Measurements from ENCODE around the gene DCXR.

The DCXR gene

DNA sequence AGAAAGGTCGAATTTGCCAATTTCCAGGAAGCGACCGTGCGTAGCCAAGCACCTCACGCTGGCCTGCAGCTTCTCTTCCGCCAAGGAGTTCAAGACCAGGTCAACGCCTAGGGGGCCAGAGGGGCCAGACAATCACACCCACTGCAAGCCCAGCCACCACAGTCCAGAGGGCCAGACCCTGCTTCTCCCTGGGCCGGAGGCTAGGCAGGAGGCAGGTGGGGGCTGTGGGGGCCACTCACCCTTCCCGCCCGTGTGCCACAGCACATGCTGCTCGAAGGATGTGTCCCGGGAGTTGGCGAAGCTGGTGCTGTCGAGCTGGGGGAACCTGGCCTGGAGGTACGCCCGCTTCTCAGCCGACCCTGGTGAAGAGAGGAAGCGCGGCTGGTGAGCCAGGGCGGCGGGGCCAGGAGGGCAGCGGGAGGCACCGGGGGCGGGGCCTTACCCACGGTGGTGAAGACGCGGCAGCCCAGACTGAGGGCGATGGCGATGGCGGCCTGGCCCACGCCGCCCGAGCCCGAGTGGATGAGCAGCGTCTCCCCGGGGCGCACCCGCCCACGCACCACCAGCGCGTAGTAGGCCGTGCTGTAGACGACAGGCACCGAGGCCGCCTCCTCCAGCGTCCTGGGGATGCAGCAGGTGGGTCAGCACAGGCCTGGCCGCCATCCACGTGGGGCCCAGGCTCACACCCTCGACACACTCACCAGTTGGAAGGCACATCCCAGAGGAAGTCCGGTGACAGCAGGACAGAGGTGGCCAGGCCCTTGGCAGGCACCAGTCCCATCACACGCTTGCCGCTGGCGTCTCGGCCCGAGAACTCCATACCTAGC, 46.2 kb upstream of the DCXR start:
- Mint-ChIP-seq H3K4me1 (no peaks in the 10 kb centered on the region), H3K36me3 (ENCODE audit: low read depth) (peaks cover 11% of the 10 kb centered on the region), H3K9me3 (no peaks in the 10 kb centered on the region), H3K27me3 (ENCODE audit: low read depth) (no peaks in the 10 kb centered on the region), H3K27ac (no peak overlapping the region), H3K4me3 (no peak overlapping the region)
- TF ChIP-seq, protein P1, sequence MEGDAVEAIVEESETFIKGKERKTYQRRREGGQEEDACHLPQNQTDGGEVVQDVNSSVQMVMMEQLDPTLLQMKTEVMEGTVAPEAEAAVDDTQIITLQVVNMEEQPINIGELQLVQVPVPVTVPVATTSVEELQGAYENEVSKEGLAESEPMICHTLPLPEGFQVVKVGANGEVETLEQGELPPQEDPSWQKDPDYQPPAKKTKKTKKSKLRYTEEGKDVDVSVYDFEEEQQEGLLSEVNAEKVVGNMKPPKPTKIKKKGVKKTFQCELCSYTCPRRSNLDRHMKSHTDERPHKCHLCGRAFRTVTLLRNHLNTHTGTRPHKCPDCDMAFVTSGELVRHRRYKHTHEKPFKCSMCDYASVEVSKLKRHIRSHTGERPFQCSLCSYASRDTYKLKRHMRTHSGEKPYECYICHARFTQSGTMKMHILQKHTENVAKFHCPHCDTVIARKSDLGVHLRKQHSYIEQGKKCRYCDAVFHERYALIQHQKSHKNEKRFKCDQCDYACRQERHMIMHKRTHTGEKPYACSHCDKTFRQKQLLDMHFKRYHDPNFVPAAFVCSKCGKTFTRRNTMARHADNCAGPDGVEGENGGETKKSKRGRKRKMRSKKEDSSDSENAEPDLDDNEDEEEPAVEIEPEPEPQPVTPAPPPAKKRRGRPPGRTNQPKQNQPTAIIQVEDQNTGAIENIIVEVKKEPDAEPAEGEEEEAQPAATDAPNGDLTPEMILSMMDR (IDR thresholded peaks at IDR 0.05; ENCODE audit: unreplicated experiment in 3 of 3): no peak

DNA sequence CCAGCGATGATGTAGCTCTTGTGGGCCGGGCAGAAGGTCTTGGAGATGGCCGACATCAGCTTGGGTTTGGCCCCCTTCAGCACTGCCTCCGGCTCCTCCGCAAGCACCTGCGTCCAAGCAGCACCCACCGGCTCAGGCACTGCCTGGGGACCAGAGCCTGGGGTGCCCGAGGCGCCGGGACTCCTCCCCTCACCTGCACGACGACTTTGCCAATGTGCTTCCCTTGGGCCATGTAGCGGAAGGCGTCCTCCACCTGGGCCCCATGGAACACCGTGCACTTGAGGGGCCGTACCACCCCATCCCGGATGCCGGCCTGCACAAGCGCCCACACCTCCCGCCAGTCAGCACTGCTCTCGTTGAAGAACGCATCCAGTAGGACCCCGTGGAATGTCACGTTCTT, 45.5 kb upstream of the DCXR start:
- H3K9me3 Mint-ChIP-seq: no peaks in the 10 kb centered on the region
- H3K4me1 Mint-ChIP-seq: peaks cover 4% of the 10 kb centered on the region
- peaks cover 12% of the 10 kb centered on the region for H3K36me3 Mint-ChIP-seq (ENCODE audit: low read depth)
- H3K27ac Mint-ChIP-seq: no peak overlapping the region
- TF ChIP-seq, protein P1 (IDR thresholded peaks at IDR 0.05; ENCODE audit: unreplicated experiment in 3 of 3): no peak
- H3K27me3 Mint-ChIP-seq (ENCODE audit: low read depth): no peaks in the 10 kb centered on the region
- no peak overlapping the region for H3K4me3 Mint-ChIP-seq

DNA sequence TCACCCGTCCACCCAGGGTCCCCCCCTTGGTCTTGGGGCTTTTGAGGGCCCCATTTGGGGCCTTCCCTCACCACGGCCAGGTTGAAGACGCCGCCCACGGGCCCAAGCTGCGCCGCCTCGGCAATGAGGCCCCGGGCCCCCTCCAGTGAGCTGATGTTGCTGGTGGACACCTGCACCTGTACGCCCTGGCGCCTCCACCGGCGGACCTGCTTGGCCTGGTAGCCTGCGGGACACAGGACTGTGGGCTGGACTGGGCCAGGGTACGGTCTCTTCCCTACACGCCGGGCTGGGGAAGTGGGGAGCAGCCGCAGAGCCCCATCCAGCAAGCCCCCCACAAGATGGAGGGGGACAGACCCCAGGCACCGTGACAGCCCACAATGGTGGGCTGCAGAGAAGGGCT, 45.0 kb upstream of the DCXR start:
- Mint-ChIP-seq H3K9me3 (no peaks in the 10 kb centered on the region), H3K36me3 (ENCODE audit: low read depth) (peaks cover 15% of the 10 kb centered on the region), H3K4me3 (no peak overlapping the region)

DNA sequence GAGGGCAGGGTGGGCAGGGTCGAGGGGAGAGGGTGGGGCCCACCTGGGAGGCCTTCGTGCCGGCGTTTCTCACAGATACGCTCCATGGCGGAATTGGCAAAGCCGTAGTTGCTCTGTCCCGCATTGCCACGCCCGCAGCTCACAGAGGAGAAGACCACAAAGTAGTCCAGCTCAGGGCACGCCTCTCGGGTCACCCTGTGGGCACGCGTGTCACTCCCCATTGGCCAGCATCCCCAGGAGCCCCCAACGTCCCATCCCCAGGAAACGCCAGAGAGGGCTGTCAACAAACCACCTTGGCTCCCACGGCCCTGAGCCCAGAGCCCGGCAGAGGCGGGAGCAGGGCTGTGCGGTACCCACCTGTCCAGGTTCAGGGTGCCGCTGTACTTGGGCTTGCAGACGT, 44.5 kb upstream of the DCXR start:
- H3K27me3 Mint-ChIP-seq (ENCODE audit: low read depth): no peaks in the 10 kb centered on the region
- no peak overlapping the region for H3K27ac Mint-ChIP-seq
- TF ChIP-seq, protein P1 (IDR thresholded peaks at IDR 0.05; ENCODE audit: unreplicated experiment in 3 of 3): no peak
- peaks cover 15% of the 10 kb centered on the region for H3K36me3 Mint-ChIP-seq (ENCODE audit: low read depth)
- H3K4me3 Mint-ChIP-seq: no peak overlapping the region
- H3K9me3 Mint-ChIP-seq: no peaks in the 10 kb centered on the region
- H3K4me1 Mint-ChIP-seq: peaks cover 9% of the 10 kb centered on the region

More for the DNA sequence above, 45.0 kb upstream of the DCXR start:
- TF ChIP-seq, protein P1 (IDR thresholded peaks at IDR 0.05; ENCODE audit: unreplicated experiment in 3 of 3): no peak
- no peaks in the 10 kb centered on the region for H3K27me3 Mint-ChIP-seq (ENCODE audit: low read depth)
- no peak overlapping the region for H3K27ac Mint-ChIP-seq
- peaks cover 9% of the 10 kb centered on the region for H3K4me1 Mint-ChIP-seq

DNA sequence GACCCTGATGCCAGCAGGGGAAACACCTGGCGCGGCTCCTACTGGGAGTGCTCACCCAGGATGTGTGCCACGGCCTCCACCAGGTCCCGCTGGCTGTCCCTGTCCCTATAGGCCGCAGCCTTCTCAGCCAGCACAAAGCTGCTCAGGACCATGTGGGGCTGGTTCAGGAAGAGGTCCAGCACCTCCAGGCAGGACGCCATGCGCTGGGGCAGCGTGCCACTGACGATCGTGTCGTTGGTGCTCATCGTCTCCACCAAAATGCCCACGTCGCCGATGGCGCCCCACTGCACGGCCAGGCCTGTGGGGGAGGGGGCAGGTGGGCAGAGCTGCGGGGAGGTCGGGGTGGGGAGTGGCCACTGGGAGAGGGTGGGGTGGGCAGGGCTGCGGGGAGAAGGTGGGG, 44.0 kb upstream of the DCXR start:
- peaks cover 13% of the 10 kb centered on the region for H3K4me1 Mint-ChIP-seq
- H3K36me3 Mint-ChIP-seq (ENCODE audit: low read depth): peaks cover 15% of the 10 kb centered on the region
- no peaks in the 10 kb centered on the region for H3K9me3 Mint-ChIP-seq
- no peaks in the 10 kb centered on the region for H3K27me3 Mint-ChIP-seq (ENCODE audit: low read depth)
- no peak overlapping the region for H3K4me3 Mint-ChIP-seq
- TF ChIP-seq, protein P1 (IDR thresholded peaks at IDR 0.05; ENCODE audit: unreplicated experiment in 3 of 3): no peak
- no peak overlapping the region for H3K27ac Mint-ChIP-seq
